Hepatocyte (in vitro differentiated cells): ENCODE results near the gene IL11RA. TPM values are rescaled to one million over a fixed set of nuclear protein-coding genes. Genes with fewer than 3 reads are reported as not detected.

Source experiments
- DNase-seq: peaks from one replicate; pipeline ENCODE4 v3.0.0-alpha.2; 2016; ENCODE audit warnings: low spot score
- H2AFZ ChIP-seq: fragments of 200-600 bp; sonication (generic); 2 replicates; pipeline ENCODE4 v1.6.0; 2016; ENCODE audit warnings: antibody characterized with exemption, mild to moderate bottlenecking
- H3K27ac ChIP-seq: fragments of 200-600 bp; sonication (generic); 2 replicates; pipeline ENCODE4 v1.5.1; 2016; ENCODE audit warnings: mild to moderate bottlenecking
- H3K27me3 ChIP-seq: fragments of 200-600 bp; sonication (generic); 2 replicates; pipeline ENCODE4 v1.6.1; 2016
- H3K36me3 ChIP-seq: fragments of 200-600 bp; sonication (generic); replicated peaks from 2 replicates; pipeline ENCODE4 v1.5.1; 2016; ENCODE audit warnings: low read depth; ENCODE audit not compliant: insufficient read depth
- H3K4me1 ChIP-seq: fragments of 200-600 bp; sonication (generic); 2 replicates; pipeline ENCODE4 v1.5.1; 2016; ENCODE audit warnings: mild to moderate bottlenecking, moderate library complexity; ENCODE audit not compliant: insufficient read depth
- H3K4me2 ChIP-seq: fragments of 200-600 bp; sonication (generic); 2 replicates; pipeline ENCODE4 v1.6.0; 2016
- H3K4me3 ChIP-seq: fragments of 200-600 bp; sonication (generic); 2 replicates; pipeline ENCODE4 v1.5.1; 2016; ENCODE audit warnings: mild to moderate bottlenecking
- H3K79me2 ChIP-seq: fragments of 200-600 bp; sonication (generic); 2 replicates; pipeline ENCODE4 v1.6.0; 2017; ENCODE audit warnings: mild to moderate bottlenecking
- H3K9me2 ChIP-seq: fragments of 200-600 bp; sonication (generic); replicated peaks from 2 replicates; pipeline ENCODE4 v1.6.0; 2017; ENCODE audit warnings: mild to moderate bottlenecking; ENCODE audit not compliant: insufficient read depth
- H3K9me3 ChIP-seq: fragments of 200-600 bp; sonication (generic); 2 replicates; pipeline ENCODE4 v1.5.1; 2016; ENCODE audit warnings: low read depth, mild to moderate bottlenecking
- H4K20me1 ChIP-seq: fragments of 200-600 bp; sonication (generic); 2 replicates; pipeline ENCODE4 v1.6.0; 2016; ENCODE audit warnings: mild to moderate bottlenecking; ENCODE audit not compliant: insufficient read depth, poor library complexity, severe bottlenecking
- CTCF ChIP-seq: fragments of 200-600 bp; sonication (generic); IDR thresholded peaks from 2 replicates; pipeline ENCODE4 v1.5.1; 2016; ENCODE audit warnings: antibody characterized with exemption, mild to moderate bottlenecking; ENCODE audit not compliant: poor library complexity
- EZH2 ChIP-seq: fragments of 200-600 bp; sonication (generic); IDR thresholded peaks from 2 replicates; pipeline ENCODE4 v1.6.1; 2016; ENCODE audit warnings: antibody characterized with exemption, mild to moderate bottlenecking, borderline replicate concordance
- EZH2phosphoT487 ChIP-seq: fragments of 200-600 bp; sonication (generic); IDR thresholded peaks from one replicate; pipeline ENCODE4 v1.6.1; 2018; ENCODE audit warnings: antibody characterized with exemption, mild to moderate bottlenecking, low read depth, moderate library complexity; ENCODE audit not compliant: unreplicated experiment, severe bottlenecking
- WGBS: methylation state at CpG from one replicate; pipeline ENCODE4 v1.1.6; 2016; ENCODE audit warnings: low lambda C conversion rate; ENCODE audit errors: missing lambda C conversion rate; 5-methylcytosine and 5-hydroxymethylcytosine counted together
- polyA plus RNA-seq: library from polyadenylated mRNA; unstranded; fragments of >200 nt; fragmentation: Nextera tagmentation; extraction: Ambion mirVana; gene quantifications from 2 replicates; pipeline ENCODE4 v1.2.1, GENCODE V29; 2016
- total RNA-seq: library from RNA; depleted of rRNA; stranded (reverse); fragments of >200 nt; gene quantifications from 2 replicates; pipeline ENCODE4 v1.2.3, GENCODE V29; 2014

The IL11RA gene
- total and polyA plus RNA-seq, 2 experiments from 2014 or later, result 74.6 to 97.2 TPM

GRCh38 chr9:34701023-34701768, 49.2 kb downstream of the IL11RA start:
- Histone ChIP-seq H2AFZ (peak overlapping the region; percentile 98), H3K79me2 (no peaks in the 10 kb centered on the region), H3K4me2 (peak overlapping the region; percentile 98), H3K9me2 (no peaks in the 10 kb centered on the region), H3K9me3 (no peaks in the 10 kb centered on the region), H4K20me1 (no peaks in the 10 kb centered on the region), H3K27me3 (peaks cover 15% of the 10 kb centered on the region), H3K4me1 (no peaks in the 10 kb centered on the region), H3K36me3 (no peaks in the 10 kb centered on the region), H3K4me3 (peak overlapping the region; percentile 82), H3K27ac (no peak overlapping the region)
- 9% methylated on average over 36 of the region's 52 CpGs for WGBS
- TF ChIP-seq EZH2phosphoT487, result no peak
- TF ChIP-seq EZH2, result no peak
- peak; percentile 90 for TF ChIP-seq CTCF
- DNase-seq, result peak; percentile 85

GRCh38 chr9:34701769-34702736, 50.1 kb downstream of the IL11RA start:
- Histone ChIP-seq H3K4me1 (no peaks in the 10 kb centered on the region), H3K79me2 (no peaks in the 10 kb centered on the region), H3K9me2 (no peaks in the 10 kb centered on the region), H4K20me1 (no peaks in the 10 kb centered on the region), H3K9me3 (no peaks in the 10 kb centered on the region), H3K27ac (no peak overlapping the region), H3K27me3 (peaks cover 15% of the 10 kb centered on the region), H3K4me3 (peak overlapping the region; percentile 82), H3K4me2 (peak overlapping the region; percentile 98), H3K36me3 (no peaks in the 10 kb centered on the region), H2AFZ (peak overlapping the region; percentile 98)
- WGBS, result 8% methylated on average over 30 of the region's 30 CpGs
- DNase-seq, result peak; percentile 91
- TF ChIP-seq EZH2phosphoT487 (no peak), CTCF (peak; percentile 99)

GRCh38 chr9:34707130-34707529, 55.1 kb downstream of the IL11RA start:
- Histone ChIP-seq H3K27me3 (no peaks in the 10 kb centered on the region), H3K4me3 (no peak overlapping the region), H3K4me1 (no peaks in the 10 kb centered on the region), H3K27ac (no peak overlapping the region), H3K36me3 (no peaks in the 10 kb centered on the region), H4K20me1 (no peaks in the 10 kb centered on the region), H3K9me2 (no peaks in the 10 kb centered on the region), H3K9me3 (no peaks in the 10 kb centered on the region), H3K4me2 (no peak overlapping the region), H3K79me2 (no peaks in the 10 kb centered on the region), H2AFZ (no peak overlapping the region)
- no peak for TF ChIP-seq EZH2phosphoT487
- no peak for TF ChIP-seq CTCF
- no peak for TF ChIP-seq EZH2
- DNase-seq, result no peak
- 91% methylated on average over 2 of the region's 2 CpGs for WGBS
